Gastrocnemius medialis (tissue), 4 donors: ENCODE measurements around the gene ZNF76. TPM values are rescaled to one million over a fixed set of nuclear protein-coding genes. Genes with fewer than 3 reads are reported as not detected.

ENCODE experiments used
- ATAC-seq, 2 donors: fragments of 150-250 bp; one replicate each; pipeline ENCODE4 v1.9.1; 2016
- DNase-seq, 2 donors: peaks; one replicate each; pipeline ENCODE4 v3.0.0-alpha.2; 2019
- H3K27ac ChIP-seq, 4 donors: fragments of 200-600 bp; sonication (generic); 1 replicate in 1 of 4; 2 replicates in 3 of 4; pipeline ENCODE4 v1.5.1; 2016 to 2018; ENCODE audit warnings: mild to moderate bottlenecking in 2 of 4, moderate library complexity in 1 of 4
- H3K27me3 ChIP-seq, 3 donors: fragments of 200-600 bp; sonication (generic) in 2 of 3; 1 replicate in 1 of 3; 2 replicates in 2 of 3; pipeline versions ENCODE4 v1.5.1 to v1.6.0; 2016 to 2019; ENCODE audit warnings: mild to moderate bottlenecking in 1 of 3, moderate library complexity in 1 of 3
- H3K36me3 ChIP-seq, 2 donors: fragments of 200-600 bp; sonication (generic) in 1 of 2; one replicate each; pipeline ENCODE4 v1.5.1; 2017 to 2018
- H3K4me1 ChIP-seq, 2 donors: fragments of 200-600 bp; sonication (generic) in 1 of 2; one replicate each; pipeline ENCODE4 v1.5.1; 2016 to 2017; ENCODE audit warnings: mild to moderate bottlenecking in 2 of 2
- H3K4me3 ChIP-seq, 4 donors: fragments of 200-600 bp; sonication (generic) in 3 of 4; 1 replicate in 1 of 4; 2 replicates in 3 of 4; pipeline ENCODE4 v1.5.1; 2016 to 2019; ENCODE audit warnings: mild to moderate bottlenecking in 2 of 4
- H3K9me3 ChIP-seq, 3 donors: fragments of 200-600 bp; sonication (generic) in 2 of 3; 1 replicate in 1 of 3; 2 replicates in 2 of 3; pipeline ENCODE4 v1.5.1; 2016 to 2019
- CTCF ChIP-seq, 5 experiments: fragments of 450-650 bp in 3 of 5; fragments of 200-600 bp in 2 of 5; sonication (generic) in 2 of 5; IDR thresholded peaks in 4 of 5; conservative IDR thresholded peaks in 1 of 5; 1 replicate in 4 of 5; 2 replicates in 1 of 5; pipeline ENCODE4 v1.5.1; 2016 to 2019; ENCODE audit warnings: antibody characterized with exemption in 5 of 5, mild to moderate bottlenecking in 3 of 5, moderate library complexity in 3 of 5
- POLR2A ChIP-seq, 2 donors: fragments of 450-650 bp; IDR thresholded peaks; one replicate each; pipeline ENCODE4 v1.6.1; 2017; ENCODE audit warnings: antibody characterized with exemption in 2 of 2, mild to moderate bottlenecking in 2 of 2, moderate library complexity in 2 of 2
- in situ Hi-C, 4 donors: fragments of 200-750 bp; cut with MboI; loops; one replicate each; pipeline versions ENCODE4 v1.15.0 to v1.8.0; 2017; ENCODE audit warnings: low sequenced_read_pairs in 4 of 4
- intact Hi-C: fragments of 100-400 bp; cut with DNase I; formaldehyde crosslinking; loops from one replicate; pipeline ENCODE4 v1.15.1; 2023; ENCODE audit warnings: low total_unique reads
- total RNA-seq, 4 donors: library from RNA; depleted of rRNA; stranded (reverse); fragments of >200 nt; gene quantifications; one replicate each; pipeline versions ENCODE4 v1.1.0 to v1.2.3, GENCODE V29; 2016

Gene ZNF76
- total RNA-seq, 4 donors from 2014 or later, result 26.1 to 35.2 (median 27.5) TPM

- intact Hi-C loops, result no loop called here
- in situ Hi-C loops, result no loop called here
- no peak for ATAC-seq
- H3K27ac ChIP-seq, result no peak overlapping the region
- no peak for DNase-seq
- H3K27me3 ChIP-seq, result peaks cover 53 to 69% (median 60%) of the 10 kb centered on the region in 3 donors
- no peak overlapping the region for H3K4me3 ChIP-seq
- TF ChIP-seq POLR2A (IDR thresholded peaks at IDR 0.05) (no peak), CTCF (IDR thresholded peaks at IDR 0.05 in 4 of 5, conservative IDR thresholded peaks at IDR 0.05 in 1 of 5) (no peak)
- no peaks in the 10 kb centered on the region for H3K36me3 ChIP-seq
- no peaks in the 10 kb centered on the region for H3K9me3 ChIP-seq
- peaks cover 16 to 21% of the 10 kb centered on the region in 2 donors for H3K4me1 ChIP-seq
Measured at GRCh38 chr6:35215665-35216411, 43.7 kb upstream of the ZNF76 start.

- Histone ChIP-seq H3K4me1 (peaks cover 16 to 21% of the 10 kb centered on the region in 2 donors), H3K27me3 (peaks cover 52 to 64% (median 60%) of the 10 kb centered on the region in 3 donors)
- intact Hi-C loops, result no loop called here
Measured at GRCh38 chr6:35216412-35216732, 43.2 kb upstream of the ZNF76 start.

GRCh38 chr6:35216851-35217811 lies 42.4 kb upstream of the ZNF76 start:
- no peak overlapping the region for H3K27ac ChIP-seq
- peaks cover 16 to 21% of the 10 kb centered on the region in 2 donors for H3K4me1 ChIP-seq
- H3K4me3 ChIP-seq, result no peak overlapping the region
- TF ChIP-seq CTCF (IDR thresholded peaks at IDR 0.05 in 4 of 5, conservative IDR thresholded peaks at IDR 0.05 in 1 of 5), result no peak
- TF ChIP-seq POLR2A (IDR thresholded peaks at IDR 0.05), result no peak
- in situ Hi-C loops (no loop called here), intact Hi-C loops (no loop called here)
- no peaks in the 10 kb centered on the region for H3K36me3 ChIP-seq
- no peak for ATAC-seq
- peaks cover 44 to 58% (median 57%) of the 10 kb centered on the region in 3 donors for H3K27me3 ChIP-seq
- no peak for DNase-seq
- H3K9me3 ChIP-seq, result no peaks in the 10 kb centered on the region

More at GRCh38 chr6:35216412-35216732, 43.2 kb upstream of the ZNF76 start:
- in situ Hi-C loops, result no loop called here
- H3K9me3 ChIP-seq, result no peaks in the 10 kb centered on the region
- DNase-seq (no peak), ATAC-seq (no peak)
- H3K4me3 ChIP-seq, result no peak overlapping the region
- H3K27ac ChIP-seq, result no peak overlapping the region
- H3K36me3 ChIP-seq, result no peaks in the 10 kb centered on the region
- TF ChIP-seq POLR2A (IDR thresholded peaks at IDR 0.05), result no peak
- TF ChIP-seq CTCF (IDR thresholded peaks at IDR 0.05 in 4 of 5, conservative IDR thresholded peaks at IDR 0.05 in 1 of 5), result no peak

- Histone ChIP-seq H3K4me1 (peaks cover 16 to 21% of the 10 kb centered on the region in 2 donors), H3K4me3 (no peak overlapping the region), H3K27ac (no peak overlapping the region), H3K27me3 (peaks cover 35 to 49% (median 48%) of the 10 kb centered on the region in 3 donors), H3K9me3 (no peaks in the 10 kb centered on the region), H3K36me3 (no peaks in the 10 kb centered on the region)
- DNase-seq (no peak), ATAC-seq (no peak)
- in situ Hi-C loops (no loop called here), intact Hi-C loops (no loop called here)
- TF ChIP-seq POLR2A (IDR thresholded peaks at IDR 0.05), result no peak
- no peak for TF ChIP-seq CTCF (IDR thresholded peaks at IDR 0.05 in 4 of 5, conservative IDR thresholded peaks at IDR 0.05 in 1 of 5)
Measured at GRCh38 chr6:35218021-35218420, 41.5 kb upstream of the ZNF76 start.
